GM19351 (cell line): ENCODE measurements around the gene ZAR1.
"Not testable (repeated sequence)": the region's sequence is repeated elsewhere in the genome, so short reads cannot be mapped to it uniquely, and the experiment has no call there.

Experiments
- ATAC-seq: cut with Tn5 transposase; IDR thresholded peaks from one replicate; pipeline ENCODE4 v1.9.1; 2021; ENCODE audit warnings: mild to moderate bottlenecking, moderate library complexity; ENCODE audit not compliant: unreplicated experiment

ZAR1 gene

GRCh38 chr4:48490012-48490679 lies at the start of gene ZAR1:
Gene ZAR1, plus strand, starts transcription at chr4:48490252. Its CDS starts 40 bp downstream, at chr4:48490292.
- ATAC-seq, result no peak

- ATAC-seq, result not testable (repeated sequence)
These were observed 49.1 kb upstream of the ZAR1 start for GRCh38 chr4:48440914-48441313.

- ATAC-seq, result no peak
These were observed 44.3 kb upstream of the ZAR1 start for GRCh38 chr4:48445704-48446103.

- no peak for ATAC-seq
These were observed 43.4 kb upstream of the ZAR1 start for GRCh38 chr4:48446642-48447041.

DNA sequence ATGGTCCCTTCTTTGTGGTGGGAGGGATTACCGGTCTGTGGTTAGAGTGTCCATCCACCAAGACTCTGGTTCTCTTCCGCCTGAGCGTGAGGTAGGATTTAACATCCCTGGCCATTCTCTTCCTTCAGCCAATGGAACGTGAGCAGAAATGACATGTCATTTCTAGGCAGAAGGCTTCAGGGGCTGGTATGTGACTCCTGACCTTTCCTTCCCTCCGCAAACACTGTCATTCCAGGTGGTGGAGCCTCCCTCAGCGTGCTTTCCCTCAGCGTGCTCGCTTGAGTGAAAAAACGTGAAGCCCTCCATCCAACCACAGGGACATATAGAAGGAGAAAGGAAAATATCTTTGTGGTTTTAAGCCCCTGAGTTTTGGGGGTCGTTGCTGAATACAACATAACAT lies 40.9 kb upstream of the ZAR1 start:
- no peak for ATAC-seq

GRCh38 chr4:48450740-48451139 lies 39.3 kb upstream of the ZAR1 start:
- no peak for ATAC-seq

GRCh38 chr4:48451656-48452055 lies 38.4 kb upstream of the ZAR1 start:
- ATAC-seq, result not testable (repeated sequence)

- no peak for ATAC-seq
These were observed 35.5 kb upstream of the ZAR1 start for GRCh38 chr4:48454591-48454990.

DNA sequence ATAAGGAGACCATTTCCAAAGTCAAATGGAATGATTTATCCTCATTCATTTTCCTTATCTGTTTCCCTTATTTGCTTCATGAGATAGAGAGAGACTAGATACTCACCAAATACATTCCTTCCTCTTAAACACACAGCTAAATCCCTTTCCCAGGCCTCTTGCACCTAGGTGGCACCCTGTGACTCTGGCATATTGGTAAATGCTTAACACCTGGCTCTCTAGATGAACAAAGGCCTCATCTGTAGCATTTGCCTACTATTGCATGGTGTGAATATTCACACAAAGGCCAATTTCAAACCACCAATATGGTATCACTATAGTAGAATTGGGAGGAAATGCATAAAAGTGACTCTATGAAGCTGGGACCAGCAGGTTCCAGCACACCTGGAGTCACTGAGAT lies 29.1 kb upstream of the ZAR1 start:
- ATAC-seq, result no peak

GRCh38 chr4:48462363-48462762 lies 27.7 kb upstream of the ZAR1 start:
- ATAC-seq, result no peak

GRCh38 chr4:48467442-48467841 lies 22.6 kb upstream of the ZAR1 start:
- no peak for ATAC-seq

- ATAC-seq, result no peak
These were observed 22.2 kb upstream of the ZAR1 start for GRCh38 chr4:48467891-48468290.

DNA sequence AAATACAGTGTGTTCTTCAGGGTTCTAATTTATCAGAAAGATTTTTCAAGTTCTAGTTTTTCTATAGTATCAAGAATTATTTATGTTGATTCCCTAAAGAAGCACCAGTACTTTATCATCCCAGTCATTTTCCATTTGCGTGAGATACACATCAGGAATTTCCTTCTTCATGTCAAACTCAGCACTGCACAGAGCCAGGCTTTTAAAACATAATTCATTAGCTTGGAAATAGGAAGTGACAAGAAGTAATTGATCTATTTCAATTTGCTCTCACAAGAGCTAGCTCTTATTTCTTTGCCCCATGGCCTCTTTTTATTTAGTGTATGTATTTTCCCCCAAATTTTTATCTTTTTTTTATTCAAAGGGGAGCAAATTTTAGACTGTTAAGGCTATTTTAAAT lies 19.9 kb upstream of the ZAR1 start:
- no peak for ATAC-seq

DNA sequence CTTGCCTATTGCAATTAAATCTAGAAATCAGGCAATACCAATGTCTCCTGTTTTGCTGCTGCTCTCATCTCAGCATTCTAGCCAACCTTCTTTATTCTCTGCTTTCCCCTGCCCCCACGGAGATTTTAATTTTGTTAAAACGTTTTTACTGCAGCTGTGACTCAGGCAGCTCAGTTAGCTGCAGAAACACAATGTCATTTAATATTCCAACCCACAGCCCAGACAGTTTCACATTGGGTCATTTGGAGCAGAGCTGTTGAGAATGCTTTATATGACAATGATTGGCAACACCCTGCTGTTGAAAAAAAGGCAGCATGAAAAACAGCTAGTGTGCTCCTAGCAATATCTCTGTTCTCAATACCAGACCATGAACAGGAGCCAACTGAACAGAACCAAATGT lies 19.5 kb upstream of the ZAR1 start:
- no peak for ATAC-seq

DNA sequence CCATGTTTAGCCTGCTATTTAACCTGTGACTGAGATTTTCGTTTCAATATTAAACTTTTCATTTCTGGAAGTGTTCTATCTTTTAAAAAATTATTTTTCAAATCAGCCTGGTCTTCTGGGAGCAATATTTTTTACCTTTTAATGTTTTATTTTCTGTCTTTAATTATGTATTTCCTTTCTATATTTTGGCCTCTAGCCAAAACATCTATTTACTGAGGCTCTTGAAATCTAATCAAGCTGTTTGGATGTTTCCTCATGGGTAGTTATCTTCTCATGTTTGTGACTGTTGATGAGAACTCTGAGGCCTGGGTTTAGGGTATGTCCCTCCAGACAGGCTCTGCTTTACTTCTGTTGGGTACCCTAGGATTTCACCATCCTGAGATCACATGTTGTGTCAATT lies 17.3 kb upstream of the ZAR1 start:
- no peak for ATAC-seq

GRCh38 chr4:48475770-48476169 lies 14.3 kb upstream of the ZAR1 start:
- no peak for ATAC-seq

DNA sequence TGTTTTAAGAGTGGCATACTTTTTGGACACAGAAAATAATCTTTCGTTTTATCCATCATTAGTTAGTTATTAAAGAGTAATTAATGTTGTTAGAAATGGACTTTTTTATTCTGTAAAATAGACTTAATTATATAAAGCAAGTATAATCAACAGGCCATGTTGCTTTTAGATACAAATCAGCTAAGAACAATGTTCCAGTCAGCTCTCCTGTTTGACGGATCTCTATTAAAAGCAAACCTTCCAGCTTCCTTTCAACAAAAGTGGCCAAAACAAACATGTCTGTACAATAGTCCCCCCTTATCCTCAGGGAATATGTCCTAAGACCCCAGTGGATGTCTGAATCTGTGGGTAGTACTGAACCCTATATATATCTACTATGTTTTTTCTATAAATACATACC lies 11.8 kb upstream of the ZAR1 start:
- ATAC-seq, result no peak

DNA sequence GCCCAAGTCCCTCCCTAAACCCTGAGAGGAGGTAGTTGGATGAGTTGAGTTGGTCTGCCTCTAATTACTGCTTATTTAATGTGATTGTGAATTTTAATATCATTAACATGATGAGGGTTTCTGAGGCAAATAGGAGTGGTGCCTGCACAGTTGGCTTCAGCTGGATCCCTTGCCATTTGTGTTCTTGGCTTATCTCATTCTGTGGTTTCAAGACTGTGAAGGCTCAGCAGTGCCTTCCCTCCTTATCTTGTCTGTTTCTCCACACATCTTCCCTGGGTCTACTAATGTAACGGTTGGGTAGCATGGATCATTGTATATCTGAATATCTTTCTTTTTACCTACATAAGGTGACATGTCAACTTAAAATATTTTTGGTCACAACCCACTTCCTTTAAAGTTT lies 8.5 kb upstream of the ZAR1 start:
- no peak for ATAC-seq

GRCh38 chr4:48483006-48483776 lies 6.9 kb upstream of the ZAR1 start, which contains the start of gene SLC10A4:
Gene SLC10A4, plus strand, starts transcription at chr4:48483343. Its CDS starts 219 bp downstream, at chr4:48483562.
- ATAC-seq, result no peak

DNA sequence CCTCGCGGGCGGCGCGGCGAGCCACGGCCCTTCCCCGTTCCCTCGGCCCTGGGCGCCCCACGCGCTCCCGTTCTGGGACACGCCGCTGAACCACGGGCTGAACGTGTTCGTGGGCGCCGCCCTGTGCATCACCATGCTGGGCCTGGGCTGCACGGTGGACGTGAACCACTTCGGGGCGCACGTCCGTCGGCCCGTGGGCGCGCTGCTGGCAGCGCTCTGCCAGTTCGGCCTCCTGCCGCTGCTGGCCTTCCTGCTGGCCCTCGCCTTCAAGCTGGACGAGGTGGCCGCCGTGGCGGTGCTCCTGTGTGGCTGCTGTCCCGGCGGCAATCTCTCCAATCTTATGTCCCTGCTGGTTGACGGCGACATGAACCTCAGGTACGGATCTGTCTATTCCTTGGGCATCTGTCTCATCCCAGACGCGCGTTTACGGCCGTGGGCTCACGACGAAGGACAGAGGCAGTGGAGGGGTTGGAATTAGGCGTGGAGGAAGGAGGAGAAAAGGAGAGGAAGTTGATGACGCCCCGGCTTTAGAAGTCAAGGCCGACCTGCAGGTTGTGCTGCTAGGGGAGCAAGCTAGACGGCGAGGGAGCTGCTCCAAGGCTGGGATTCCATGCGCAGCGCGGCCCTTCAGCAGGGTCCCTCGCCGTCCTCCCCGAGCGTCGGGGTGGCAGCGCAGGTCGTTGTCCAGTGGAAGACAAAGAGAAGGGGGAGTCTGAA lies 6.1 kb upstream of the ZAR1 start:
- no peak for ATAC-seq

DNA sequence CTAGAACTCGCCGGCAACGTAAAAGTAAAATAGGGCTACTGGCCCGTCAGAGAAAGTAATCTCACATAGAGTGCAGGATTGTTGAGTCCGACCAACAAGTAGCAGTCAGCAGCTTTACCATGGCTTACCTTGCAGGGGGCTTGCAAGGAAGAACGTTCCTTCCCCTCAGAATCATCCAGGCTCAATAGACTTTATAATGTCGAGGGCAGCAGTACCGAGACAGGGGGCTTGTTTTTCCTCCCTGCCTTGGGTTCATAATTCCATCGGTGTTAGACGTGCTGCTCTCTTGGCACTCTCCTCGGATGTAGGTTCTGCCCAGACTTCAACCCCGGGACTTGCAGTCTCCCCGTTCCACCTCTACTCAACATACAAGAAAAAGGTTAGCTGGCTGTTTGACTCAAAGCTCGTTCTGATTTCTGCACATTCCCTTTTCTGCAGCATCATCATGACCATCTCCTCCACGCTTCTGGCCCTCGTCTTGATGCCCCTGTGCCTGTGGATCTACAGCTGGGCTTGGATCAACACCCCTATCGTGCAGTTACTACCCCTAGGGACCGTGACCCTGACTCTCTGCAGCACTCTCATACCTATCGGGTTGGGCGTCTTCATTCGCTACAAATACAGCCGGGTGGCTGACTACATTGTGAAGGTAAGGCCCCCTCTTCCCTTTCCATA lies 5.4 kb upstream of the ZAR1 start:
- no peak for ATAC-seq
